Measurements from ENCODE around the gene NFATC2. TPM values are rescaled to one million over a fixed set of nuclear protein-coding genes. Genes with fewer than 3 reads are reported as not detected.
A peak's percentile ranks its signal among the peaks of the same experiment; 100 is the strongest.

NFATC2 gene
- total RNA-seq, 2 donors from 2014 or later: 5.7 to 7.0 TPM

- intact Hi-C loops (cut with DNase I): no loop called here
- DNase-seq (peak; percentile 53), ATAC-seq (peak; percentile 48 to 55)
Observed at GRCh38 chr20:51393571-51393970, 148.9 kb downstream of the NFATC2 start.

- no peak for DNase-seq
- intact Hi-C loops (cut with DNase I): no loop called here
- no peak for ATAC-seq
Observed at GRCh38 chr20:51392614-51393186, 149.8 kb downstream of the NFATC2 start.

GRCh38 chr20:51391926-51392325 lies 150.6 kb downstream of the NFATC2 start:
- intact Hi-C loops (cut with DNase I): no loop called here
- no peak for ATAC-seq
- DNase-seq: no peak

- intact Hi-C loops (cut with DNase I): loop anchor here in 1 of 2 donors (5.0 kb wide), 1 partner anchor 208 kb away; no protein-coding TSS in a partner anchor
- DNase-seq (no peak), ATAC-seq (no peak)
Observed at GRCh38 chr20:51389543-51390264, 152.8 kb downstream of the NFATC2 start.

- intact Hi-C loops (cut with DNase I): loop anchor here in 1 of 2 donors (5.0 kb wide), 1 partner anchor 208 kb away; no protein-coding TSS in a partner anchor
- no peak for DNase-seq
- ATAC-seq: peak; percentile 19 to 42
Observed at GRCh38 chr20:51388756-51389542, 153.6 kb downstream of the NFATC2 start.

GRCh38 chr20:51388227-51388626 lies 154.3 kb downstream of the NFATC2 start:
- intact Hi-C loops (cut with DNase I): loop anchor here in 1 of 2 donors (5.0 kb wide), 1 partner anchor 209 kb away; no protein-coding TSS in a partner anchor
- ATAC-seq (no peak), DNase-seq (no peak)

- intact Hi-C loops (cut with DNase I): loop anchor here in 1 of 2 donors (5.0 kb wide), 1 partner anchor 210 kb away; no protein-coding TSS in a partner anchor
- no peak for DNase-seq
- ATAC-seq: no peak
Observed at GRCh38 chr20:51387125-51387875, 155.2 kb downstream of the NFATC2 start.

- intact Hi-C loops (cut with DNase I): loop anchor here in 1 of 2 donors (5.0 kb wide), 1 partner anchor 211 kb away; no protein-coding TSS in a partner anchor
- DNase-seq (no peak), ATAC-seq (no peak)
Observed at GRCh38 chr20:51386586-51386985, 155.9 kb downstream of the NFATC2 start.

- DNase-seq (no peak), ATAC-seq (peak in 1 of 2 donors; percentile 32)
- intact Hi-C loops (cut with DNase I): loop anchor here in 1 of 2 donors (5.0 kb wide), 1 partner anchor 211 kb away; no protein-coding TSS in a partner anchor
Observed at GRCh38 chr20:51385646-51386530, 156.6 kb downstream of the NFATC2 start.

GRCh38 chr20:51384875-51385274 lies 157.6 kb downstream of the NFATC2 start:
- ATAC-seq (no peak), DNase-seq (no peak)
- intact Hi-C loops (cut with DNase I): loop anchor here in 1 of 2 donors (5.0 kb wide), 1 partner anchor 212 kb away; no protein-coding TSS in a partner anchor

- ATAC-seq (no peak), DNase-seq (no peak)
- intact Hi-C loops (cut with DNase I): no loop called here
Observed at GRCh38 chr20:51383891-51384510, 158.5 kb downstream of the NFATC2 start.

GRCh38 chr20:51382986-51383821 lies 159.3 kb downstream of the NFATC2 start:
- intact Hi-C loops (cut with DNase I): no loop called here
- no peak for DNase-seq

GRCh38 chr20:51382111-51382985 lies 160.2 kb downstream of the NFATC2 start:
- intact Hi-C loops (cut with DNase I): no loop called here
- no peak for ATAC-seq
- DNase-seq: no peak

More at GRCh38 chr20:51382986-51383821, 159.3 kb downstream of the NFATC2 start:
- no peak for ATAC-seq

GRCh38 chr20:51381557-51381956 lies 161.0 kb downstream of the NFATC2 start:
- intact Hi-C loops (cut with DNase I): no loop called here
- DNase-seq (no peak), ATAC-seq (no peak)
